SK-N-SH treated with all-trans-retinoic acid at 6 μM for 48 hours (cell line): ENCODE results near the gene DGAT2.

Experiments used
- ATAC-seq: fragments of 200-7000 bp; cut with Tn5 transposase; 3 replicates; pipeline ENCODE4 v1.9.1; 2020; ENCODE audit warnings: mild to moderate bottlenecking, moderate library complexity
- ARNTL ChIP-seq: fragments of 450-650 bp; formaldehyde crosslinking; IDR thresholded peaks from 2 replicates; pipeline ENCODE4 v1.5.0; 2020; ENCODE audit warnings: low read depth, mild to moderate bottlenecking, moderate library complexity, borderline replicate concordance
- BACH2 ChIP-seq: fragments of 250-450 bp; sonication (Bioruptor Pico); IDR thresholded peaks from 2 replicates; pipeline ENCODE4 v1.9.0; 2021; ENCODE audit warnings: mild to moderate bottlenecking, borderline replicate concordance
- CSDC2 ChIP-seq: fragments of 250-450 bp; sonication (Bioruptor Pico); IDR thresholded peaks from 2 replicates; pipeline ENCODE4 v1.5.0; 2020; ENCODE audit warnings: mild to moderate bottlenecking, moderate library complexity
- ESRRG ChIP-seq: fragments of 250-450 bp; sonication (Bioruptor Pico); IDR thresholded peaks from 2 replicates; pipeline ENCODE4 v1.6.1; 2021; ENCODE audit warnings: mild to moderate bottlenecking
- GLIS3 ChIP-seq: fragments of 250-450 bp; sonication (Bioruptor Pico); IDR thresholded peaks from 2 replicates; pipeline ENCODE4 v1.5.0; 2020; ENCODE audit warnings: mild to moderate bottlenecking, moderate library complexity
- OSR1 ChIP-seq: fragments of 250-450 bp; sonication (Bioruptor Pico); IDR thresholded peaks from 2 replicates; pipeline ENCODE4 v1.8.0; 2022; ENCODE audit warnings: moderate library complexity, mild to moderate bottlenecking, inconsistent platforms
- PPARA ChIP-seq: fragments of 250-450 bp; sonication (Bioruptor Pico); IDR thresholded peaks from 2 replicates; pipeline ENCODE4 v1.5.0; 2020; ENCODE audit warnings: mild to moderate bottlenecking, borderline replicate concordance
- RARB ChIP-seq: fragments of 250-450 bp; sonication (Bioruptor Pico); IDR thresholded peaks from 2 replicates; pipeline ENCODE4 v1.8.0; 2021; ENCODE audit warnings: mild to moderate bottlenecking, moderate library complexity
- SNAI2 ChIP-seq: fragments of 250-450 bp; sonication (Bioruptor Pico); IDR thresholded peaks from 2 replicates; pipeline ENCODE4 v1.5.0; 2020; ENCODE audit warnings: mild to moderate bottlenecking, moderate library complexity
- ZC3H10 ChIP-seq: fragments of 250-450 bp; sonication (Bioruptor Pico); IDR thresholded peaks from 2 replicates; pipeline ENCODE4 v1.5.1; 2021; ENCODE audit warnings: mild to moderate bottlenecking, moderate library complexity
- ZFP3 ChIP-seq: fragments of 250-450 bp; sonication (Bioruptor Pico); IDR thresholded peaks from 2 replicates; pipeline ENCODE4 v1.5.0; 2020; ENCODE audit warnings: mild to moderate bottlenecking, moderate library complexity
- ZNF565 ChIP-seq: fragments of 450-650 bp; formaldehyde crosslinking; conservative IDR thresholded peaks from 2 replicates; pipeline ENCODE4 v1.5.0; 2020; ENCODE audit warnings: low read depth, mild to moderate bottlenecking, moderate library complexity
- ZNF70 ChIP-seq: fragments of 450-650 bp; formaldehyde crosslinking; IDR thresholded peaks from 2 replicates; pipeline ENCODE4 v1.5.0; 2020; ENCODE audit warnings: mild to moderate bottlenecking, moderate library complexity
- ZNF8 ChIP-seq: fragments of 450-650 bp; formaldehyde crosslinking; IDR thresholded peaks from 2 replicates; pipeline ENCODE4 v1.5.0; 2020; ENCODE audit warnings: mild to moderate bottlenecking, moderate library complexity
- TF ChIP-seq, protein P1 (sequence below): fragments of 250-450 bp; sonication (Bioruptor Pico); IDR thresholded peaks from 2 replicates; pipeline ENCODE4 v1.5.1; 2020; ENCODE audit warnings: low read depth, mild to moderate bottlenecking, moderate library complexity
- TF ChIP-seq, protein P2 (sequence below): fragments of 250-450 bp; sonication (Bioruptor Pico); IDR thresholded peaks from 2 replicates; pipeline ENCODE4 v1.5.1; 2021; ENCODE audit warnings: mild to moderate bottlenecking, moderate library complexity
- TF ChIP-seq, protein P3 (sequence below): fragments of 250-450 bp; sonication (Bioruptor Pico); IDR thresholded peaks from 2 replicates; pipeline ENCODE4 v1.5.0; 2020; ENCODE audit warnings: mild to moderate bottlenecking, moderate library complexity

DGAT2 gene

DNA sequence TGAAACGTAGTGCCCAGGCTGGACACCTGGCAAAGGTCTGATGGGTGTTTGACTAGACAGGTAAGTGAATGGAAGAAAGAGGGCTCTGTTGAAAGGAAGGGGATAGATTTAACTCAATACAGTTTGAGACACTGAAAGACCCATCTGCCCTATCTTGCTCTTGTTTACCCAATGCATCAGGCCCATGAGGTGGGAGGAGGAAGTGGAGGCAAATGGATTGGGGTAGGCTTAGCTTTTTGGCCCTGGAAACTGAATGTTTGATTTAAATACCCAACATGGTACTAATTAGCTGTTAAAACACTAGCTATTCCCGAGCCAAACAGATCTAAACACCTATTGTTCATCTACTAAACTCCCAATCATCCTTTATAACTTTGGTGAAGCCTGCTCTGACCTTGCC lies 42.9 kb downstream of the DGAT2 start (continued):
- TF ChIP-seq, protein P1, sequence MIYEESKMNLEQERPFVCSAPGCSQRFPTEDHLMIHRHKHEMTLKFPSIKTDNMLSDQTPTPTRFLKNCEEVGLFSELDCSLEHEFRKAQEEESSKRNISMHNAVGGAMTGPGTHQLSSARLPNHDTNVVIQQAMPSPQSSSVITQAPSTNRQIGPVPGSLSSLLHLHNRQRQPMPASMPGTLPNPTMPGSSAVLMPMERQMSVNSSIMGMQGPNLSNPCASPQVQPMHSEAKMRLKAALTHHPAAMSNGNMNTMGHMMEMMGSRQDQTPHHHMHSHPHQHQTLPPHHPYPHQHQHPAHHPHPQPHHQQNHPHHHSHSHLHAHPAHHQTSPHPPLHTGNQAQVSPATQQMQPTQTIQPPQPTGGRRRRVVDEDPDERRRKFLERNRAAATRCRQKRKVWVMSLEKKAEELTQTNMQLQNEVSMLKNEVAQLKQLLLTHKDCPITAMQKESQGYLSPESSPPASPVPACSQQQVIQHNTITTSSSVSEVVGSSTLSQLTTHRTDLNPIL (CRISPR knock-in tag): no peak
- TF ChIP-seq PPARA (CRISPR knock-in tag) (no peak), CSDC2 (no peak), RARB (CRISPR knock-in tag) (no peak), BACH2 (CRISPR knock-in tag) (no peak), ESRRG (no peak), GLIS3 (CRISPR knock-in tag) (no peak)

DNA sequence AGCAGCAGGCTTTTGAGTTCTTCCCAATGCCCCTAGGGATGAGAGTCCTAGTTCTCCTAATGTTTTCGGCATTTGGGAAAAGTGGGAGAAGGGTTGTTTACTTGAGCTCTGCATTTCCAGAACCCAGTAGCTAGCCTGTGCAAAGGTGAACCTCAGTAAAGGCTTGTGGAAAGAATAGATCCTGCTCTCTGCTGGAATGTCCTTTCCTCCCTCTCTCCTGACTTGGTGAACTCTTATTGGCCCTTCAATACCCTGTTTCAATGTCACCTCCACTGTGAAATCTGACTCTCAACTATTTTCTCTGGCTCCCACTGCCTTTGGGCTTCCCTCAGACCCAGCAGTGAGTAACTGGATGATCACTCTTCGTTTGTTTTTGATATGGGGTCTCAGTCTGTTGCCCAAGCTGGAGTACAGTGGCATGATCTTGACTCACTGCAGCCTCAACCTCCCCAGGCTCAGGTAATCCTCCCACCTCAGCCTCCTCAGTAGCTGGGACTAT lies 44.0 kb downstream of the DGAT2 start:
- TF ChIP-seq RARB (CRISPR knock-in tag) (no peak), ZC3H10 (CRISPR knock-in tag) (no peak), ZFP3 (peak; percentile 95), OSR1 (no peak), ZNF8 (CRISPR knock-in tag) (no peak)
- ATAC-seq: no peak

DNA sequence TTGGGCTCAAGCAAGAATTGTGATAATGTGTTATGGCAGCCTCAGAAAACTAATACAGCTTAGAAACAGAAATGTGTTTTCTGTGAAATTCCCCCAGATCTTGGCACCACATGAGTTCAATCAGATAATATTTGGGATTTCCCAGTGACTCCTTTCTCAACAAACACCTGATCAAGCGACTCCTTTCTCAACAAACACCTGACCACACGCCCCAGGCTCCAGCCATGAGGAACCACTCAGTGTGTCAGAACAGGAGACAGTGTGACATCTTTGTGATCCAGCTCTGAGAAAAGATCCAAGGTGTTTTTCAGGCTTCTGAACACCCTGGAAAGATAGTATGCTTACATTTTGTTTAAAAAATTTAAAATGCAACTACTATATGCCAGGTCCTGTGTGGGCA lies 44.5 kb downstream of the DGAT2 start:
- no peak for TF ChIP-seq ZNF70 (CRISPR knock-in tag)
- TF ChIP-seq OSR1: no peak
- TF ChIP-seq SNAI2 (CRISPR knock-in tag): no peak
- no peak for TF ChIP-seq ESRRG
- no peak for TF ChIP-seq ZNF565
- TF ChIP-seq, protein P2, sequence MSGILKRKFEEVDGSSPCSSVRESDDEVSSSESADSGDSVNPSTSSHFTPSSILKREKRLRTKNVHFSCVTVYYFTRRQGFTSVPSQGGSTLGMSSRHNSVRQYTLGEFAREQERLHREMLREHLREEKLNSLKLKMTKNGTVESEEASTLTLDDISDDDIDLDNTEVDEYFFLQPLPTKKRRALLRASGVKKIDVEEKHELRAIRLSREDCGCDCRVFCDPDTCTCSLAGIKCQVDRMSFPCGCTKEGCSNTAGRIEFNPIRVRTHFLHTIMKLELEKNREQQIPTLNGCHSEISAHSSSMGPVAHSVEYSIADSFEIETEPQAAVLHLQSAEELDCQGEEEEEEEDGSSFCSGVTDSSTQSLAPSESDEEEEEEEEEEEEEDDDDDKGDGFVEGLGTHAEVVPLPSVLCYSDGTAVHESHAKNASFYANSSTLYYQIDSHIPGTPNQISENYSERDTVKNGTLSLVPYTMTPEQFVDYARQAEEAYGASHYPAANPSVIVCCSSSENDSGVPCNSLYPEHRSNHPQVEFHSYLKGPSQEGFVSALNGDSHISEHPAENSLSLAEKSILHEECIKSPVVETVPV: no peak
- no peak for TF ChIP-seq CSDC2
- TF ChIP-seq, protein P3, sequence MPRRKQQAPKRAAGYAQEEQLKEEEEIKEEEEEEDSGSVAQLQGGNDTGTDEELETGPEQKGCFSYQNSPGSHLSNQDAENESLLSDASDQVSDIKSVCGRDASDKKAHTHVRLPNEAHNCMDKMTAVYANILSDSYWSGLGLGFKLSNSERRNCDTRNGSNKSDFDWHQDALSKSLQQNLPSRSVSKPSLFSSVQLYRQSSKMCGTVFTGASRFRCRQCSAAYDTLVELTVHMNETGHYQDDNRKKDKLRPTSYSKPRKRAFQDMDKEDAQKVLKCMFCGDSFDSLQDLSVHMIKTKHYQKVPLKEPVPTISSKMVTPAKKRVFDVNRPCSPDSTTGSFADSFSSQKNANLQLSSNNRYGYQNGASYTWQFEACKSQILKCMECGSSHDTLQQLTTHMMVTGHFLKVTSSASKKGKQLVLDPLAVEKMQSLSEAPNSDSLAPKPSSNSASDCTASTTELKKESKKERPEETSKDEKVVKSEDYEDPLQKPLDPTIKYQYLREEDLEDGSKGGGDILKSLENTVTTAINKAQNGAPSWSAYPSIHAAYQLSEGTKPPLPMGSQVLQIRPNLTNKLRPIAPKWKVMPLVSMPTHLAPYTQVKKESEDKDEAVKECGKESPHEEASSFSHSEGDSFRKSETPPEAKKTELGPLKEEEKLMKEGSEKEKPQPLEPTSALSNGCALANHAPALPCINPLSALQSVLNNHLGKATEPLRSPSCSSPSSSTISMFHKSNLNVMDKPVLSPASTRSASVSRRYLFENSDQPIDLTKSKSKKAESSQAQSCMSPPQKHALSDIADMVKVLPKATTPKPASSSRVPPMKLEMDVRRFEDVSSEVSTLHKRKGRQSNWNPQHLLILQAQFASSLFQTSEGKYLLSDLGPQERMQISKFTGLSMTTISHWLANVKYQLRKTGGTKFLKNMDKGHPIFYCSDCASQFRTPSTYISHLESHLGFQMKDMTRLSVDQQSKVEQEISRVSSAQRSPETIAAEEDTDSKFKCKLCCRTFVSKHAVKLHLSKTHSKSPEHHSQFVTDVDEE: no peak
- TF ChIP-seq, all 23 proteins: peak for 0
- no peak for ATAC-seq

DNA sequence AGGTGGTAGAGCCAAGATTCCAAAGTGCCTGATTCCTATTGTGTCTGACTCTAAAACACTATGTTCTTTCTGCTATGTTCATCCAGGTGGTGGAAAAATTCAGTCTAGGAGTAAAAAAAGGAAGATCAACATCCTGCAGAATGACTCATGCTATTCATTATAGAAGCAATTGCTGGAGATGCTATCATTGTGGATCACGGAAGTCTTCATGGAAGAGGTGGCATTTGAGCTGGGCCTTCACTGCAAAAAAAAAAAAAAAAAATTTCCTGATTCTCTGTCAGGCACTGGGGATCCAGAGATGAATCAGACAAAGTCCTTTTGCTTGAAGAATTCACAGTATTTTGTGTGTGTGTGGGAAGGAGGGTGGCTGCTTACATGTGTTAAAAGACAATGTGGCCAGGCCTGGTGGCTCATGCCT lies 45.1 kb downstream of the DGAT2 start:
- TF ChIP-seq ZNF8 (CRISPR knock-in tag): no peak
- no peak for ATAC-seq

DNA sequence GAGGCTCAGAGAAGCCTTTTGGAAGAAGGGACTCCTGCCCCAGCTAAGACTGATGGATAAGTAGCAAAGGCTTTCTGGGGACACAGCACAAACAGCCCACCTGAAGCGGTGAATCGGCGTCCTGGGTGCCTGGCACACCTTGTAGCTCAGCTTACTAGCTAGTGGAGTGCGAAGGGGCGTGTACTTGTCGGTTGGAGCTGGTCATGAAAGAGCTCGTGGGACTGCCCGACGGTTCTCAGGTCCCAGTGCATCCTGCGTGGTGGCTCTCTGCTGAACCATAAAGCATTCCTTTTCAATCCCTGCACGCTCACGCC lies 45.7 kb downstream of the DGAT2 start:
- peak; percentile 55 for ATAC-seq
- TF ChIP-seq, protein P1 (CRISPR knock-in tag): no peak
- no peak for TF ChIP-seq OSR1
- TF ChIP-seq, all 23 proteins: peak for 0

DNA sequence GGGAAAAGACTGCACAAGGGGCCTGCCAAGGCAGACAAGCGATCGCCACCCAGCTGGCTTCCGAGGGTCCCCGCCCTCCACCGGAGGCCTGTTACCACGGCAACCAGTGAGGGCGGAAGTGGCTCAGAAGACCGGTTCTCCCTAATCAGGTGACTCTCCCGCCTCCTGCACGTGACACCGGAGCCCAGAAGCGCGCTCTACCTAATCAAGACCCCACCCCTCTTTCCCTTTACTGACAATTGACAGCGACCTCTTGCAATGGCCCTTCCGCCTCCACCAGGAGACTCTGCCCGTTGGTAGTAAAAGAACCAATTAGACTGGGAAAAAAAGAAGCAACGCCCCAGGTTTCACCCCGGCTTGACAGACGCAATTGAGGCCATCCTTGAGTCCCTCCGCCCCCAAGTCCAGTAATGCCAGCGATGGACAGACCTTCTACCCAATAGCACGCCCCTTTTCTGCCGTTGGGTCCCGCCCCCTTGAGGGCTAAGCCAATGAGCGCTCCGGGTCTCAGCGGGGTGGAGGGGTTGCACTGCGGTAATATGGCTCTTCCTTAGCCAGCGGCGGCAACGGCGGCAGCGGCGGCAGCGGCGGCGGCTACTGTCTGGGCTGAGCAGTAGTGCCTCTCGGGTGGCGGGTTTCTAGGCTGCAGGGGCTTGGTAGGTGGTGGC lies 46.2 kb downstream of the DGAT2 start, which contains the start of gene UVRAG:
UVRAG (plus strand) TSS at position 534 of the 668 bp plus-strand sequence. CDS start 198 bp downstream, outside the sequence.
- TF ChIP-seq ESRRG (no peak), ARNTL (no peak), OSR1 (no peak)
- TF ChIP-seq, protein P1 (CRISPR knock-in tag): no peak
- TF ChIP-seq, all 23 proteins: peak for 0
- ATAC-seq: peak; percentile 93
